ENCODE data around the gene PDCD2.
"Not testable (repeated sequence)": the region's sequence is repeated elsewhere in the genome, so short reads cannot be mapped to it uniquely, and the experiment has no call there.

Gene PDCD2

DNA sequence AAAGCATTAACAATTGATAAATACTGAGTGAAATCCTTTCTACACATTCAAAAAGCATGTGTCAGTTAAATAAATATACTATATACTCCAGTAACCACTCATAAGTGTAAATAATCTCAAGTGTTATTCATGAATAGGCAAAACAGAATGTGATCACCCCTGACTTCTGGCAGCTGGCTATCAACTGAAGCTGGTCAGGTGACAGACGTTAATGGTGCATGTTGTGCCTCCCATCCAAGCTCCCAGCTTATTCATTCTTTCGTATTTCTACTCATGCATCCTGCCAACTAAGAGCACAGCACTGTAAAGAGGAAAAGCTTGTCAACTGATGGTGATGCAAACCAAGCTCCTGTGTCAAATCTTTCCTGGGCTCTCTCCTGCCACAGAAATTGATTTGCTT lies 39.0 kb downstream of the PDCD2 start:
- DNase-seq: no peak

DNA sequence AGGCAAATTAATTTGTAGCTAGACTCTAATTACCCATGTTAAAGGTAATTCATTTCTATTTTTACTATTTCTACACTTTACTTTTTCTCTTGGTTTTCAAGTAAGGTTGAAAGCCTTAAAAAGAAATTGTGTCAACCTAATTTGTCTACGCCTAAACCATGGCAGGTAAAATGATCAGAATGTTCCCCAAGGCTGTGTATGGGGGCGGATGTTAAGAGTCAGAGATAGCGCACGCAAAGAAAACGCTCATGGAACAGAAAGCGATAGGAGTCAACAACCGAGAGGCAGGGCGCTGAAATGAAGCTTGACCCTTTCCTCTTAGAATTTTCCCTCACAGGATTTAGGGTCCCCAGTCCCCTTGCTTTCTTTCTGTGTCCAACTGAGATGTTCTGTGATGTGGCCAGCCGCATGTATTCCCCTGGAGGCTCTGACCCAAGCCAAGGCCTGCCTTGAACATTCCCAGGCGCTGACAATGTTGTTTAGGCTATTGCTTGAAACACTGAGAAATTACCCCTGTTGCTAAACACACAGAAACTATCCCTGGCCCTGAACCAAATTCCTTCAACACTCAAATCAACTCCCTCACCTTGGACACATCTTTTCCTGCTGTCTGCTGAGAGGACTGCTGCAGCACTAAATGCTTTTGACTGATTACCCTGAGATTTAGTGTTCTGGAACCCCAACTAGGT lies 42.3 kb downstream of the PDCD2 start:
- DNase-seq: no peak

DNA sequence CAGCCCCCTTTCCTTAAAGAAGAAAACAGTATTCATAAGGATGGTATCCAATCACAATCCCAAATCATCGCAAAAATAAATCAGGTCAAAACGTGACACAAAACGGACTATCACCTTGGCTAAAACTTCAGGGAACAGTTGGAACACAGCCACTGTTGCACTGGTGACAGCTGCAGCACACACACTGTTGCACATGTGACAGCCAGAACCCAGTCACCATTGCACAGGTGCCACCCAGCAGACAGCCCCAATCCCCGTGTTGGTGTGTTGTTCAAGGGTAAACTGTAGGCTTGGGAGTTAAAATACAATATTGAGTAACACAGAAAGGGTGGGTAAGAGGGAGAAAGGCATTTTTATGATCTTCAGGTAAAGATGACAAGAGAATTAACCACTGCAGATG lies 47.1 kb downstream of the PDCD2 start:
- no peak for DNase-seq

DNA sequence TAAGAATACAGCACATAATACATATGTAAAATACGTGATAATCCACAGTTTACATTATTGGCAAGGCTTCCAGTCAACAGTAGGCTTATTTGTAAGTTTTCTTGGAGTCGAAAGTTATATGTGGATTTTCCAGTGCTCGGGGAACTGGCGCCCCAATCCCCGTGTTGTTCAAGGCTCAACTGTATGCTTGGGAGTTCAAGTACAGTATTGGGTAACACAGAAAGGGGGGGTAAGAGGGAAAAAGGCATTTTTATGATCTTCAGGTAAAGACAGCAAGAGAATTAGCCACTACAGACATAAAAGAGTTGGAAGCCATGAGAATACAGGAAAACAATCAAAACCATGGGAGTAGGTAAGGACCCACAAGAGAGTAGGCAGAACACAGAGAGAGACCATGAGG lies 47.8 kb downstream of the PDCD2 start:
- no peak for DNase-seq

DNA sequence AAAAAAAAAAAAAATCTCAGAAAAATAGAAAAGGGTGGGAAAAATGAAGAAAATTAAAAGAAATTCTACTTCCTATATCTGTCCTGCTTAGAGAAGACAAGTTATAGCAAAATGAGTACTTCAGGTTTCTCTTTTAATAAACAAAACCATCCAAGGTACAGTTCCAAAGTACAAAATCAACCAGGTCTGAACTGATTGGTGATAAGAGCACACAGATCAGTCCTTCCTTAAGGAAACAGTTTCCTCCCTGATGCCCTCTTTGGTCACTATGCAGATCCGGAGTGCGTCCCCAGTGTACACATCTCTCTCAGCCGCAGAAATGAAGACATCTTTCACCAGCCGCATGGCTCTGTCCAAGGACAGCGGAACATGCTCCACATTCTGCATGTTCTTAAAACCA lies 49.4 kb downstream of the PDCD2 start:
- no peak for DNase-seq

DNA sequence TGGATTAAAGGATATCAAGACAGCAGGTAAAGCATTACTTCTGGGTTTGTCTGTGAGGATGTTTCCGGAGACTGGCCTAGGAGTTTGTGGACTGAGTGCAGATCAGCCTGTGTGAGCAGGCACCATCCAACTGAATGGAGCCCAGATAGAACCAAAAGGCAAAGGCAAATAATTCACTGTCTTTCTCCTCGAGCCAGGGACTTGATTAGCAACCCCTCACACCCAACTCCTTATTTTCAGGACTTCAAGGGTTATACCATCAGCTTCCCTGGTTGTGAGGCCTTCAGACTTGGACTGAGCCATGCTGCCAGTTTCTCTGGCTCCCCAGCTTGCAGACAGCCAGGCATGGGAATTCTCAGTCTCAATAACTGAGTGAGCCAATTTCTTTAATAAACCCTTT lies 50.6 kb downstream of the PDCD2 start:
- no peak for DNase-seq

DNA sequence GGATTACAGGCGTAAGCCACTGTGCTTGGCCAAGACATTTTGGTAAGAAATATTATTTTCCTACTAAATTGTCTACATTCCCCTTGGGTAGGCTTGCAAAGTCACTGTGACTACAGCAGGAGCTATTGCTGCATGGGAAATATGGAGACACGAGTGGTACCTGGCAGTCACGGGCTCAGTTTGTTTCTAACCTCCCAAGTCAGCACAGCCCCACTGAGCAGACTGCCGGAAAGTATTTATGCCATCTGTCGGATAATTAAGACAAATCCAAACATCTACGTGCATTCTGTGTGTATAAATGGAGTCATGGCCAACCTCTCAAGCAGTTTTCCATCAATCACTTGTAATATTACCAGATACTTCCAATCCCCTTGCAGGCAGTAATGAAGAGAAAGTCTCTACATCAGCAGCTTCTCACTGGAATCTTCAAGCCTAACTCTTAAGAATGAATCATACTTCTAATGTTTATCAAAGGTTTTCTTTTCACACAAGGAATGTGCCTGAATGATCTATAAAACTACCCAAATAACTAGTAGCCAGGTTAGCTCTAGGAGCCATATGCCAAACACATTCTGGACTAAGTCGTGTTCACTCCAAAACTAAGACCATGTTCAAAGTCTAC lies 51.5 kb downstream of the PDCD2 start:
- no peak for DNase-seq

DNA sequence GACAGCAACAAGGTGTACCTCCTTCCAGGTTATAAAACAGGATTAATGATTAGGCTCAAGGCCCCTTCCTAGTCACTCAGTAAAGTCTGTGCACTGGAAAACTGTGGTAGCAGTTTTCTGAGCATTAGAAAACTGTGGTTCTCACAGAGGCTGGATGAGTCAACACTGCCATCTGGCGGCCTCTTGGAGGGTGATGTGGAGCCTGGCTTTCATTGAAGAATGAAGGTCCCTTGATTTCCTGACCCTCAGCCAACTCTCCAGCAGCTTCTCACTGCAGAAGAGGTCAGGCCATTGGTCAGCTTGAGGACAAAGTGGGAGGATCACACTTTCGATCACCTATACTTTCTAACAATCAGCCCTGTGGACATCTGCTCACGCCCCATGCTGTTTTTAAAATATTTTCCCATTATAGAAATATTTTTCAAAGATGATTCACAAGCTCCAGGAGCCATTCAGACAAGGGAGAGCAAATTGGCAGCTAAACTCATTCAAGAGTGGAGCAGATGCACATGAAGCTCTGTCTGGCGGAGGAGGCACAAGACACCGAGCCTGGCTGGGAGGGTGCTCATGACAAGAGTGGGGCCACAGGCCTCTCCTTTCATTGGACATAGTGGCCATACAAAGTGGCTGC lies 54.5 kb downstream of the PDCD2 start:
- peak; percentile 73 to 74 for DNase-seq

DNA sequence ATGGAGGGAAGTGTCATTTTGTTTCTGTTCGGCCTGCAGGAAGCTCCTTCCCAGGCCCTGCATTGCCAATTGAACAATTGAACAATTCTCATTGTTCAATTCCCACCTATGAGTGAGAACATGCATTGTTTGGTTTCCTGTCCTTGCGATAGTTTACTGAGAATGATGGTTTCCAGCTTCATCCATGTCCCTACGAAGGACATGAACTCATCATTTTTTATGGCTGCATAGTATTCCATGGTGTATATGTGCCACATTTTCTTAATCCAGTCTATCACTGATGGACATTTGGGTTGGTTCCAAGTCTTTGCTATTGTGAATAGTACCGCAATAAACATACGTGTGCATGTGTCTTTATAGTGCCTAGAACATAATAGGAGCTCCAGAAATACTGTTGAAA lies 56.4 kb downstream of the PDCD2 start:
- not testable (repeated sequence) for DNase-seq

DNA sequence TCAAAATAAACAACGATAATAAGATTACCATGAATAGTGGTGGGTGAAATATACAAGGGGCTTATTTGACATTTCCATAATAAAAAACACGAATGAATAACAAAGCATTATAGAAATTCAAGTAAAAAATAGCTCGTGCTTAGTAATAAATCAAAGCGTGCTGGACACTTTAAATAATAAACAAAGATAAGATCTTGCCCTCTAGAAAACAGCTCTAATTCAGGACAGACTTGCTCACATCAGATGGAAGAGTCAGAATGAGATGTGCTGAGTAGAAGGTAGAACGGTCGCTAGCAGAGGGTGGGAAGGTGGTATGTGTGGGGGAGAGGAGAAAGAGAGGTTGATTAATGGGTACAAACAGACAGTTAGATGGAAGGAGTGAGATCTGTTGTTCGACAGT lies 58.6 kb downstream of the PDCD2 start:
- no peak for DNase-seq

All from AML-193 (cell line).